ENCODE results near the gene ARGFX.

ARGFX gene

GRCh38 chr3:121601212-121601812 lies 33.6 kb downstream of the ARGFX start:
- no peak for DNase-seq (ENCODE audit: extremely low read depth, low read depth)
- TF ChIP-seq CTCF (IDR thresholded peaks at IDR 0.05; ENCODE audit: low read depth, low read length) = no peak

GRCh38 chr3:121604759-121605158 lies 37.0 kb downstream of the ARGFX start:
- no peak for DNase-seq (ENCODE audit: extremely low read depth, low read depth)
- TF ChIP-seq CTCF (IDR thresholded peaks at IDR 0.05; ENCODE audit: low read depth, low read length) = no peak

GRCh38 chr3:121606106-121606505 lies 38.4 kb downstream of the ARGFX start:
- no peak for TF ChIP-seq CTCF (IDR thresholded peaks at IDR 0.05; ENCODE audit: low read depth, low read length)
- DNase-seq (ENCODE audit: extremely low read depth, low read depth) = no peak
